DND-41 (cell line): ENCODE results near the gene NLRP9.

Experiments used
- ATAC-seq: fragments of 200-7000 bp; cut with Tn5 transposase; 3 replicates; pipeline ENCODE4 v1.9.1; 2021; ENCODE audit warnings: low read depth; ENCODE audit not compliant: insufficient read depth
- DNase-seq: peaks from one replicate; pipeline ENCODE4 v3.0.0-alpha.2; 2020
- H2AFZ ChIP-seq: 2 replicates; pipeline ENCODE4 v1.6.0; 2012; ENCODE audit warnings: low read depth, low read length
- H3K27ac ChIP-seq: 2 replicates; pipeline ENCODE4 v1.5.1; 2012; ENCODE audit warnings: low read length, inconsistent platforms
- H3K27me3 ChIP-seq: fragments of 200-600 bp; sonication (generic); 2 replicates; pipeline ENCODE4 v1.6.0; 2012; ENCODE audit warnings: low read length, mild to moderate bottlenecking, inconsistent platforms; ENCODE audit not compliant: insufficient read depth, poor library complexity
- H3K36me3 ChIP-seq: 2 replicates; pipeline ENCODE4 v1.5.1; 2012; ENCODE audit warnings: low read length, inconsistent platforms; ENCODE audit not compliant: insufficient read depth
- H3K4me1 ChIP-seq: 2 replicates; pipeline ENCODE4 v1.5.1; 2012; ENCODE audit warnings: mild to moderate bottlenecking, low read length; ENCODE audit not compliant: insufficient read depth
- H3K4me2 ChIP-seq: 2 replicates; pipeline ENCODE4 v1.6.0; 2012; ENCODE audit warnings: mild to moderate bottlenecking, moderate library complexity, low read length, inconsistent platforms; ENCODE audit not compliant: insufficient read depth
- H3K4me3 ChIP-seq, 2 experiments: fragments of 200-600 bp in 1 of 2; shearing (Covaris generic) in 1 of 2; 2 replicates each; pipeline ENCODE4 v1.5.1; 2012 to 2016; ENCODE audit warnings: inconsistent platforms in 2 of 2, low read length in 2 of 2, mild to moderate bottlenecking in 2 of 2, low read depth in 1 of 2, moderate library complexity in 1 of 2
- H3K79me2 ChIP-seq: 2 replicates; pipeline ENCODE4 v1.6.0; 2012; ENCODE audit warnings: low read length, inconsistent platforms; ENCODE audit not compliant: insufficient read depth
- H3K9ac ChIP-seq: 2 replicates; pipeline ENCODE4 v1.6.0; 2012; ENCODE audit warnings: low read depth, mild to moderate bottlenecking, inconsistent platforms, low read length, moderate library complexity
- H3K9me3 ChIP-seq: 2 replicates; pipeline ENCODE4 v1.5.1; 2012; ENCODE audit warnings: low read length, moderate library complexity, mild to moderate bottlenecking, inconsistent platforms; ENCODE audit not compliant: insufficient read depth, severe bottlenecking
- H4K20me1 ChIP-seq: 2 replicates; pipeline ENCODE4 v1.6.0; 2012; ENCODE audit warnings: low read length; ENCODE audit not compliant: insufficient read depth
- CTCF ChIP-seq: IDR thresholded peaks from 2 replicates; pipeline ENCODE4 v1.5.1; 2012; ENCODE audit warnings: borderline replicate concordance, low read length, moderate library complexity, mild to moderate bottlenecking; ENCODE audit not compliant: poor library complexity, severe bottlenecking; ENCODE audit errors: extremely low read depth
- EZH2 ChIP-seq: IDR thresholded peaks from 3 replicates; pipeline ENCODE4 v1.6.1; 2012; ENCODE audit warnings: borderline replicate concordance, low read depth, mild to moderate bottlenecking, moderate library complexity, low read length, inconsistent platforms; ENCODE audit not compliant: severe bottlenecking

Gene NLRP9

GRCh38 chr19:55703790-55704215, 34.4 kb downstream of the NLRP9 start:
- H3K27me3 ChIP-seq, result no peaks in the 10 kb centered on the region
- H3K27ac ChIP-seq, result no peak overlapping the region
- ATAC-seq, result peak; percentile 47; the same call in 1 of the 3 replicates
- H4K20me1 ChIP-seq, result no peaks in the 10 kb centered on the region
- H3K9ac ChIP-seq, result no peak overlapping the region
- no peak overlapping the region for H2AFZ ChIP-seq
- DNase-seq, result no peak
- H3K4me3 ChIP-seq, result no peak overlapping the region
- no peaks in the 10 kb centered on the region for H3K9me3 ChIP-seq
- no peak overlapping the region for H3K4me2 ChIP-seq
- TF ChIP-seq CTCF, result peak; percentile 70
- TF ChIP-seq EZH2, result no peak
- no peaks in the 10 kb centered on the region for H3K4me1 ChIP-seq
- peaks cover 23% of the 10 kb centered on the region; the same call in 1 of the 2 replicates for H3K36me3 ChIP-seq
- no peaks in the 10 kb centered on the region for H3K79me2 ChIP-seq

GRCh38 chr19:55702131-55702627, 36.0 kb downstream of the NLRP9 start:
- no peak overlapping the region for H3K27ac ChIP-seq
- H3K36me3 ChIP-seq, result peaks cover 29% of the 10 kb centered on the region
- ATAC-seq, result no peak
- H3K79me2 ChIP-seq, result no peaks in the 10 kb centered on the region
- DNase-seq, result no peak
- H2AFZ ChIP-seq, result no peak overlapping the region
- no peaks in the 10 kb centered on the region for H4K20me1 ChIP-seq
- no peak overlapping the region for H3K4me2 ChIP-seq
- TF ChIP-seq CTCF (no peak), EZH2 (no peak)
- H3K4me3 ChIP-seq, result no peak overlapping the region
- no peaks in the 10 kb centered on the region for H3K27me3 ChIP-seq
- no peak overlapping the region for H3K9ac ChIP-seq
- H3K4me1 ChIP-seq, result no peaks in the 10 kb centered on the region
- no peaks in the 10 kb centered on the region for H3K9me3 ChIP-seq

- no peaks in the 10 kb centered on the region for H3K79me2 ChIP-seq
- H3K27me3 ChIP-seq, result no peaks in the 10 kb centered on the region
- H3K36me3 ChIP-seq, result peaks cover 41% of the 10 kb centered on the region
- DNase-seq, result no peak
- TF ChIP-seq CTCF (no peak), EZH2 (no peak)
- H3K27ac ChIP-seq, result no peak overlapping the region
- no peaks in the 10 kb centered on the region for H3K4me1 ChIP-seq
- ATAC-seq, result no peak
- no peak overlapping the region for H2AFZ ChIP-seq
- H4K20me1 ChIP-seq, result no peaks in the 10 kb centered on the region
- no peak overlapping the region for H3K9ac ChIP-seq
- no peaks in the 10 kb centered on the region for H3K9me3 ChIP-seq
- no peak overlapping the region for H3K4me3 ChIP-seq
- H3K4me2 ChIP-seq, result no peak overlapping the region
Measured at GRCh38 chr19:55700813-55701212, 37.4 kb downstream of the NLRP9 start.

- H3K27ac ChIP-seq, result no peak overlapping the region
- H3K79me2 ChIP-seq, result no peaks in the 10 kb centered on the region
- TF ChIP-seq CTCF, result no peak
- TF ChIP-seq EZH2, result no peak
- H3K36me3 ChIP-seq, result peaks cover 52% of the 10 kb centered on the region
- no peak overlapping the region for H3K4me3 ChIP-seq
- ATAC-seq (no peak), DNase-seq (no peak)
- H3K4me1 ChIP-seq, result no peaks in the 10 kb centered on the region
- H4K20me1 ChIP-seq, result no peaks in the 10 kb centered on the region
- no peak overlapping the region for H3K4me2 ChIP-seq
- H3K27me3 ChIP-seq, result no peaks in the 10 kb centered on the region
- no peaks in the 10 kb centered on the region for H3K9me3 ChIP-seq
- no peak overlapping the region for H2AFZ ChIP-seq
- H3K9ac ChIP-seq, result no peak overlapping the region
Measured at GRCh38 chr19:55699221-55699620, 39.0 kb downstream of the NLRP9 start.
